HG03196 (cell line): Measurements from ENCODE around the gene IRAK3.
A peak's percentile ranks its signal among the peaks of the same experiment; 100 is the strongest.
"Not testable (repeated sequence)": the region's sequence is repeated elsewhere in the genome, so short reads cannot be mapped to it uniquely, and the experiment has no call there.

Experiments
- ATAC-seq: cut with Tn5 transposase; IDR thresholded peaks from one replicate; pipeline ENCODE4 v1.9.1; 2021; ENCODE audit not compliant: unreplicated experiment

The IRAK3 gene

DNA sequence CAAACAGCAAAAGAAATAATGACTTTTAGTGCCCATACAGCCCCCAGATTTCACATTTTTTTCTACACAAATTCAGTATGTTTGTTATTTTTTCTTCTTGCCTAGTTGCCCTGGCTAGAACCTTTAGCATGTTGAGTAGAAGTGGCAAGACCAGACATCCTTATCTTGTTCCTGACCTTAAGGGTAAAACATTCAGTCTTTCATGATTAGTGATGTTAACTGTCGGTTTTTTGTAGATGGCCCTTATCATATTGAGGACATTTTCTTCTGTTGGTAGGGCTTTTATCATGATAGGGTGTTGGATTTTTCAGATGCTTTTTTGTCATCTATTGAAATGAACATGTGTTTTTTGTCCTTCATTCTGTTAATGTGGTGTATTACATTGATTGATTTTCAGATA lies 17.1 kb downstream of the IRAK3 start:
- ATAC-seq, result no peak

DNA sequence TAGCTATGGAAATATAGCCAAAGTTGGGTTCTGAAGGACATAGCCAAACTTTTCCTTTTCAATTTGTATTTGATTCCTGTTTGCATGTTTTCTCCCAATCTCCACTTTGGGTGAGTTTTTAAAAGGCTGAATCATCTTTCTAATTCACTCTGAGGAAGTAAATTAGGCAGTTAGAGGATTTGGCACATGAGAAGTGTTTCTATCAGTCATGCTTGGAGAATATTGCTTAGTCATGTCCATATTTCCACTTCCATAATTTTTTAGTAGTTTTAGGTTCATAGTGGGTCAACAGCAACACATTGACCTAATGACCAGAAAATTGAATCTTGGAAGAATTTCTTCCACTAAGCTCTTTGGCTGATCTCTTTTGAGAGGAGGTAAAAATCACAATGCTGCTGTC lies 21.8 kb downstream of the IRAK3 start:
- ATAC-seq, result no peak

DNA sequence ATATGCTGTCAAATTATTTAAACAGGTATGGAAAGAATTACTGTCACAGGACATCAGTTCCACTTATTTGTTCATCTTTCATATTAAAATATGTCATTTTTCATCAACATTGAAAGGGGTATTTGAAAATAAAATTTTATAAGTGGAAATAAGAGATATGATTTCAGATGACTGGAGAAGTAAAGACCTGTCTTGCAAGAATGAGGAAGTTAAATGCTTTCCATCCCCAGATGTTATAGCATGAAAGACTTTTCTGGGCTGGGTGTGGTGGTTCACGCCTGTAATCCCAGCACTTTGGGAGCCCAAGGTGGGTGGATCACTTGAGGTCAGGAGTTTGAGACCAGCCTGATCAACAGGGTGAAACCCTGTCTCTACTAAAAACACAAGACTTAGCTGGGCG lies 22.6 kb downstream of the IRAK3 start:
- not testable (repeated sequence) for ATAC-seq

DNA sequence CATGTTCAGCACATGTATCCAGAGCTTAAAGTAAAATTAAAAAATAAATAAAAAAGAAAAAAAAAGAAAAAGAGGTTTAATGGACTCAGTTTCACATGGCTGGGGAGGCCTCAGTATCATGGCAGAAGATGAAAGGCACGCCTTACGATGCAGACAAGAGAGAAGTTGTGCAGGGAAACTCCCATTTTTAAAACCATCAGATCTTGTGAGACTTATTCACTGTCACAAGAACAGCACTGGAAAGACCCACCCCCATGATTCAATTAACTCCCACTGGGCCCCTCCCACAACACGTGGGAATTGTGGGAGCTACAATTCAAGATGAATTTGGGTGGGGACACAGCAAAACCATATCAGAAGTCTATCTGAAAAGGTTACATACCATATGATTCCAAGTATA lies 24.0 kb downstream of the IRAK3 start:
- not testable (repeated sequence) for ATAC-seq

DNA sequence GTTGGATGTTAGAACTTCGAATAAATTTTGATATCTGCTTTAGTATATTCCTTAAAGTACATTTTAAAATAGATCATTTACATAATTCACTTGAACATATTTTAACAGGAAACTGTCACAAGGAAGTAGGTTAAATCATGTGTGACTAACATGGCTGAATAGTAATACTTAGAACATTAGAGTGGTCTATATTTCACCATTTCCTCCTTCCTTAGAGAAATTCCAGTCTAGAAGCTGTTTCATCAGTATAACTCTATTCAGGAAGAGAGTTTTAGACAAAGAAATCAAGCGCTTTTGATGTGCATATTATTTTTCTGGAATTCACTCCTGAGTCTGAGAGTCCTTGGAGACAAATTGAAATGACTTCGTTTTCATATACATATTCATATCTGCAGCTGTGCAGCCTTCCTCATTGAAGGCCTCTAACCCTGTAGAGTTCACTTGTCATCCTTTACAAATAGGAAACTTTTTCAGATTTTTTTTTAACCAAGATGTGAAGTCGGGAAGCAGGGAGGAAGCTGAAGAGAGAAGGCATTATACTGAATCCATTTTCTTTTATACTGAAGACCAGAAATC lies 28.4 kb downstream of the IRAK3 start:
- no peak for ATAC-seq

DNA sequence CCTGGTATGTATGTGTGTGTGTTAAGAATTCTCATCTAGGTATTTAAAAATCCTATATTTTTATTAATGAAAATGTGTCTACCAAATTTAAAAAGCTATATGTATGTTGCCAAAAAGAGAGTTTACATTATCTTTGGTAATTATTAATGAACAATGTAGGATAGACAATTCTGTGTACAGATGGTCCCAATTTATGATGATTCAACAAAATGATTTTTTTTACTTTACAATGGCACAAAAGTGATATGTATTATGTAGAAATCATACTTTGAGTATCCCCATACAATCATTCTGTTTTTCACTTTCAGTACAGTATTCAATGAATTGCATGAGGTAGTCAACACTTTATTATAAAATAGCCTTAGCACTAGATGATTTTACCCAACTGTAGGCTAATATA lies 39.4 kb downstream of the IRAK3 start:
- no peak for ATAC-seq

DNA sequence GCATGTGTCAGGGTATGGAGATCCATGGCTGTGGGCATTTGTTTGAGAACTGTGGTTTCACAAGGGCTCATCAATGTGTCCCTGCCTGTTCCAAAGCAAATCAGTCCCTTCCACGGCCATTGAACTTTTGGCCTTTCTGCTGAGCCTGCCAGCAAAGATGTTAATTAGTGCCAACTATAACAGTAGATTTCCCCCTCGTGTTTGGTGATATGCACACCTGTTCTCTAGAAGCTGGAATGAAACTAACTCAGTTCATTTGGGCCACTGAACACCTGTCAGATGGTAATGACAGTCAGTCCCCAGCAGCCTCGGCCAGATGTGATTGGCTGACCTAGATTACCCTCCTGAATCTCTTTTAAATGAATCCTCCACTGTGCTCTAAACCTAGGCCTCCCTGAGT lies 43.2 kb downstream of the IRAK3 start:
- peak; percentile 29 for ATAC-seq

DNA sequence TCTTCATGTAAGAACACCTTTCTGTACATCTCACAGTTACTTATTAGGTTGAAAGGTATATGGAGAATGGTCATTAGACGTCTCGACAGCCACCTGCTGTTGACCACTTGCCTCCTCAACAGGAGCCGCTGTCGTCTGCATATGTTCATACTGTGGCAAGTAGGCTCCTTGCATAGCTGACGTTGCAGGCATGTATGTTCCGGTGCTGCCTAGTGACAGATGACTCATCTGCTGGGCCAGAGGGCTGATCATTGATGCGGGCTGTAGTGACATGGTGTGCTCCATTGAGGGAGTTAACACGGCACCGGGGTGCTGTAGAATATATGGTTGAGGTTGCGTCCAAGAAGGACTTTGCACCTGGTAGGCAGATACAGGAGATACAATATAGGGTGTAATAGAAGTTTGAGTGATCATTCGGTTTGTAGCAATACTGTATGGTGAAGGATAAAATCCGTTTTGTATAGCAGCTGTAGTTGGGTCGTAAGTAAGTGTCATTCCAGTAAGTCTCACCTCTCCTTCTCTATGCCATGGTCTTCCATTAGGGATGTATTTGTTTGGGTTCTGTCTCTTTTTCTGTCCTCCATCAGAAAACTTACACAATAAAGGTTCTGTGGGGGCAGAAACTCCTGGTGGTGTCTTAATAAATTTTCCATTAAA lies 45.2 kb downstream of the IRAK3 start:
- peak; percentile 82 for ATAC-seq

DNA sequence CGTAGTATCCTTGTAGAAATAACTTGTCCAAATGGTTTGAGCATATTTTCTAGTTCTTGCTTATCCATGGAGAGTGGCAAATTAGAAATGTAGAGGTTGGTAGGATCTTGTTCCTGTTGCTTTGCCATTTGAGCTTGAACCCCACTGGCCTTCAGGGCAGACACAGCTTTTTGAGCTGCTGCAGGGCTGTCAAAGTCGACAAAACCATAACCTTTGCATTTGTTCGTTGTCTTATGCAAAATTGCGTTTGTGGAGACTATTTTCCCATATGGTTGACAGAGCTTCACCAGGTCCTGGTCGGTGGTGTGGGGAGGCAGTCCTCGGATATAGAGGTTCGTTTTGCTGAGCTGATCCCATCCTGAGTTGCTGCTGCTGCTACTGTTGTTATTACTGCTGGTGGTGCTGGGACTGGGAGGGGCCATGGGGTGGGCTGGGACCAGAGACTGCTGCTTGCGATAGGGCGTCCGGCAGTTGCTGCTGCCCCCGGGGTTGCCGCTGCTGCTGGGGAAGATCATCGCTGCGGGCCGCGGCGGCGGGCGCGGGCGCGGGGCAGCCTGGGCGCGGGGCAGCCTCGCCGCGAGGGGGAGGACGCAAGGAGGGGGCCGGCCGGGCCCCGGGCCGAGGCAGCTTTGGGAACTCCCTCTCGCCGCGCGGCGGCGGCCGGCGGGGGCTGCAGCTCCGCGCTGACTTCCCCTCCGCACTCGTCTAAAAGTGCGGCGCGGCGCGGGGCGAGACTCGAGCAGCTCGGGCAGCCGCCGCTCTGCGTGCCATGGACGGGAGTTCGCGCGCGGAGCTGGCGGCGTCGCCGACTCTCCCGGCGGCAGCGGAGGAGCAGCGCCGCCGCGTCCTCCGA lies 46.0 kb downstream of the IRAK3 start:
- peak; percentile 49 for ATAC-seq

DNA sequence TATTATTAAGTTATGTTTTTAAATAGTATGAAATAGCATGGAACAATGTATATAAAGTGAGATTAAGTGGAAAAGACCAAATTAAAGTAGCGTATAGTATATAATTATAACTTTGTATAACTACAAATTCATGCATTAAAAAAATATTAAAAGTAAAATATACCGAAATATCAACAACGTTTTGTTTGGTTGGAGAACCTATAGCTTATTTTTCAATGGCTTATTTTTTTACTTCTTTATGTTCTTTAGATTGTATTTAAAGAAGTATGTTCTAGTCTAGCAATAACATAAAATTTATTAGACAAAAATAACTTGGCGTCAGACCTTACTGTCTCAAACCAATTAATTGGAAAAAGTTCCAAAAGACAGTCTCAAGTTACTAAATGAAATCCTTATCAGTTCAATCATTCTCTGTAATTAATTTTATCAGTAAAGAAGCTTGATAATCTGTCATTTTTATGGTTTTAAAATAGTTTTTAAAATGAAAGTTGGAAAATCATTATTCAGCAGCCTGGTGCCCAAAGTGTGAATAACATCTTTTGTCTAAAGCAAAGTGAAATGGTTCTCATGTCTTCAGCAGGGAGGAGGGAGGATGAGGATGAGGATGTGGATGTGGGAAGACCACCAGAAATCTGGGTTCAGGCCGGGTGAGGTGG lies 46.7 kb downstream of the IRAK3 start:
- ATAC-seq, result no peak

DNA sequence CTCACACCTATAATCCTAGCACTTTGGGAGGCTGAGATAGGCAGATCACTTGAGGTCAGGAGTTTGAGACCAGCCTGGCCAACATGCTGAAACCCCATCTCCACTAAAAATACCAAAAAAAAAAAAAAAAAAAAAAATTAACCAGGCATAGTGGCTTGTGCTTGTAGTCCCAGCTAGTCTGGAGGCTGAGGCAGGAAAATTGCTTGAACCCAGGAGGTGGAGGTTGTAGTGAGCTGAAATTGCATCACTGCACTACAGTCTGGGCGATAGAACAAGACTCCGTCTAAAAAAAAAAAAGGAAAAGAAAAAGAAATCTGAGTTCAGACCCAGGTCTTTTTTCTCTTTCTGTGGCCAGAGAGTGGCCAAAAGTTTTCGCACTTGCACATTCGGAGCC lies 47.3 kb downstream of the IRAK3 start:
- ATAC-seq, result not testable (repeated sequence)

DNA sequence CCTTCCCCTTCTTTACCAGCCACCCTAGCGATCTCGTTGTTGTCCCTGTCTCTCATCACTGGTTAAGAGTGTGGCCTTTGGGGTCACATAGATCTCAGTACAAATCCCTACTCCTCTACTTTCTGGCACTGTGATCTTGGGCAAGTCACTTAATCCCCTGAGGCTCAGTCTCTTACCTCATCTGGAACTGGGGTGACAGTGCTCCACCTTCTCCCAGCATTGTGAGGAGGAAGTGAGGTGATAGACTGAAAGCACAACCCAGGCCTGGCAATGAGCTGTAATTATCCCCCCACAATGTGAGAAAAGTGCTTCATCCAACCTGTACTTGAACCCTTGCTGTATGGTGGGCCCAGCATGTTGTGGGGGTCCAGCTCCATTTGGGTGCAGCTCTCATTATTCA lies 48.0 kb downstream of the IRAK3 start:
- no peak for ATAC-seq

DNA sequence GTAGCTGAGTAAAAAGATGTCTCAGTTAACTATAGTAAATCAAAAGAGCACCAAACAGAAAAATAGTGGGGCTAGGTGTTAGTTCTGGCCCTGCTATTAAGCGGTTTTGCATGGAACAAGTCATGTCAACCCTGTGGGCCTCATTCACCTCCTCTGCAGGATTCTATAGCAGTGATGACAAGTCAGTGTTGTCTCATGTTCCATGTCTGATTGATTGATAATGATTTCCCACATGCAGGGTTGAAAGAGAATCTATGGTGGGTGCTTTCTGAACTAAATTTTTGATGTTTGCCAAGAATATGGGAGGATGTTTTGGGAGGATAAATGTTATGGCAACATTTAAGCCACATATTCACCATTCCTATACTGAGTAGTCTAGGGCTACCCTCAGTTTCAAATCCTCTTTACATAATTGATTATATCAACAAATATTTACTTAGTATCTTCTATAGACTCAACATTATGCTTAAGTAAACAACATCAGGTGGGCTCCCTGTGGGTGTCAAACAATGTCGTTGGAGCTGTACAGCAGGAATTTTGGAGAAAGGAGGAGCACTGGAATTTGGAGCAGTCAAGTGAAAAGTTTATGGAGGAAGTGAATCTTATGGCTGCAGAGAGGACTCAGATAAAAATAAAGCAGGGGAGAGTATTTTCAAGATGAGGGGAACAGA lies 48.6 kb downstream of the IRAK3 start:
- no peak for ATAC-seq

DNA sequence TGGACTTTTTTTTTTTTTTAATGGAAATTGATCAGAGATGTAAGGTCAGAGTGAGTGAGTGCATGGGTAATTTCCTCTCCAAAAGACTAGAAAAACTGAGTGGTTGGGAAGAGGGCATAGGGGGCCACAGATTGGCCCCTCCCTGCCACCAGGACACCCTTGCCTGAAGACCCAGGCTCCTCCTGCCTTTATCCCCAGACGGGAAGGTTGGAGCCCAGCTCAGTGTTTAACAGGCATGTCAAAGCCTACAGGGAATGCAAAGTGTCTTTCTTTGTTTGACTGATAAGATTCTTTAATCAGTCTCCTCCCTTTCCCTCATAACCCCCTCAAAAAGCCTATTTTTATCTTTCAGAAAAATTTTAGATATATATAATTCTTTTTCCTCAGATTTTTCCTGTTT lies 50.3 kb downstream of the IRAK3 start:
- ATAC-seq, result no peak

DNA sequence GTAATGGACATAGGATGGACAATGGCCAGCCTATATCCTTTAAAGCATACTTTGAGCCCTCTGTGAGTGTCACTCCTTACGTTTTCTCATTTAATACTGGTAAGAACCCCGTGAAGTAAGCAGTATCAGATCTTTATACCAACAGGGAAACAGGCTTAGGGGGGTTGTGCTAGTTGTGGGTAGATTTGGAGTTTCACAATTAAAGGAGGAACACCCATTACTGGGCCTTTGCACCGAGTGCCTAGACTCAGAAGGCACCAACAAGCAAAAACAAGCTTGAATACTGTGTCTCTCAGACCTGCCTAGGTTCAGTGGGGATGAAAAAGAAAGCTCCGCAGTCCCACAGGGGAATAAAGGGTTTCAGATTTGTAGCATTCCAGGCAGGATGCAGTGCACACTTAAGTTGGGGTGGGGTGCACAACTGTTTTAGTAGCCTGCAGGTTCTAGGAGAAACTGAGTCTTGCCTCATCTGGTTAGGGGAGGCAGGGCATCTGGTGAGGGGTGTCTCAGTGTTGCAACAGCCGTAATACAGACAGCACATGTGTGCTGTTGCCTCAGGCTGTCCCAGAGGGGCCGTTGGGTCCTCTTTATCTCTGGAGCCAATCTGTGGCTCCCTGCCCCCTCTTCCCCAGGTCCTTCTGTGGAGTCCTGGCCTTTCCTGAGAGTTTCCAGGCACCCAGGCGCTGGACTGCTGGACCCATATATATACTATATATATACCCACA lies 51.2 kb downstream of the IRAK3 start:
- no peak for ATAC-seq

DNA sequence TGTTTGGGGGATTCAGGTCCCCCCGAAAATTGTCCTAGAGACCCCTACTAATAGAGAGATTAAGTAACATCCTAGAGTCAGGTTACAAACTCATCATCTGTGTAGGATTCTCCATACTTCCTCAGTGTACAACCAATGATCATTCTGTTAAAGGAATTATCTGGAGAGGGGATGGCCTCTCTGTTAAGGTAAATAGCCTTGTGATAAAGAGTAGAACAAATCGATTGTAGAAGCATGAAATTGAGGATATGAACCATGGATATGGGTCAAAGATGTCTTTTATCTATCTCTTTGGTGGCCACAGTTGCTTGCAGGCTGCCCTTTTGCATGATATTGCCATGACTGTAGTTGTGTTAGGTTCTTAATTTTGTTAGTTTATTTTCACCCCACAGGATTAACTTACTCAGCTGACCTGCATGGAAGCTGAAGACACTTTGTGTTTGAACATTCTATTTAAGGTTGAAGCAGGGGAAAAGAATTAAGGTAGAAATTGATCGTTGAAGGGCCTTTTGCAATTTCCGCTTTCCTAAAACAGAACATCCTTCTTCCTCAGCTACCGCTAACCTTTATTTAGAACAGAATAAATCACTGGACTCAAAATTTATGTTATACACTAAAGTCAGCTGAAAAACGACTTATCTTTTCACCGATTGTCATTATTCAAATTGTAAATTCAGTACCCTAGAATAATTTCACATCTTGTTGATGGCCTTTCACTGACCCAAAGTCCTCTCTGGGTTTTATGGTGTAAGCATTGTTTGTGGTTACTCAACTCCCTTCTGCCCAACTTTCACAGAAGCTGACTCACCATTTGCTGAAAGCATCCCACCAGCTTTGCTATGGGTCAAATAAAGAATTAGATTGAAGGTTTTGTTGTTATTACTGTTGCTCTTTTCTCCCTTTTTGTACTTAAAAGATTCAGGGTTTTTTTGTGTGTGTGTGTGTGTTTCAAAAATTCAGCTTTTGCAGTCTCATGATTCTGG lies 52.3 kb downstream of the IRAK3 start:
- ATAC-seq, result no peak

DNA sequence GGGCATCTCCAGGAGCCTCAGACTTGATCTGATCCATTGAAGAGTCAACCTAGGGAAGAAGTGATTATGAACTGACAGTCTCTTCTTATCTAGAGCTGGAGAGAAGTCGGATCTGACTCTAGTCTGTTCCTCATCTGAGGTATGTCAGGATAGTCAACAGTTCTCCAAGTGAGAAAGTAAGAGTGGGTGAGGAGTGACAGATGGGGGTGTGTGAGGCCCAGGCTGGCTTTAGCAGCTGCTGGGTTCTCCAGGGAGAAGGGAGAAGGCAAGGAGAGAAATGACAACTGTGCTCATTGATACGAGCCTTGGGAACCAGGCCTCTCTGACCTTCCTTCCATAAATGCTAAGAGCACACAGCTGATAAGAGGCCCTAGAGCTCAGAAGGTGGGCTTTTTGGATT lies 53.3 kb downstream of the IRAK3 start:
- ATAC-seq, result no peak

DNA sequence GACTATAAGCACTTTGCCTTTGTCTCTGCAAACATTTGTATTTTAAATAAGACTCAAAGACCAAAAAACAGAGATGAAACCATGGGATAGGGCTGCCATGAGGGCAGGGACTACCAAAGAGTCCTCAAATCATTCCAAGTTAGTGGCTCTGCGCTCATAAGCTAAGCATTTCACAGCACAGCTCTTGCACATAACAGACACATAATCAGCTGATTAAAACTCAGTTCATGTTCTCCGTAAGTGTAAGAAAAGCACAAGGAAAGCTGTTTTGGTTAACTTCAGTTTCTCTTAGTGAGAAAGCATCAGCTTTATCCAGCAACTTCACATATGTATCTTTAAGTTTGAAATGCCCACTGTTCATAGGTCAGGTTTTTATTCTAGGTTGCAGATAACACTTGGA lies 54.9 kb downstream of the IRAK3 start:
- ATAC-seq, result no peak

DNA sequence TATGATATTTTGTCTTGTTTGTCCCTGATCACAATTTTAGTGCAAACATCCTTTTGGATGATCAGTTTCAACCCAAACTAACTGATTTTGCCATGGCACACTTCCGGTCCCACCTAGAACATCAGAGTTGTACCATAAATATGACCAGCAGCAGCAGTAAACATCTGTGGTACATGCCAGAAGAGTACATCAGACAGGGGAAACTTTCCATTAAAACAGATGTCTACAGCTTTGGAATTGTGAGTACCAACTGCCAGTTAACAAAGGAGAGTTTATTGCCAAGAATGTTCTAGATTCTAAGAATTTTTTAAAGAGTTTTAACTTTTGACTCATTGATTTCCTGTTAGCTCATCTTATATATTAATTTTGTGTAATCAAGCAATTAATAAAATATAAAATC lies 55.4 kb downstream of the IRAK3 start:
- no peak for ATAC-seq
